ENCODE measurements around the gene NCR3LG1. TPM values are rescaled to one million over a fixed set of nuclear protein-coding genes. Genes with fewer than 3 reads are reported as not detected.

The NCR3LG1 gene
- total and polyA plus RNA-seq, 2 of the 8 experiments (the other 6 are each of a cell fraction or from before 2014, with no cell fraction given): 0.68 to 1.9 TPM

- no peak for TF ChIP-seq YY1 (IDR thresholded peaks at IDR 0.05; ENCODE audit: low read depth, low read length)
- no peak for TF ChIP-seq RAD21 (IDR thresholded peaks at IDR 0.05 in 1 of 2, conservative IDR thresholded peaks at IDR 0.05 in 1 of 2; ENCODE audit: low read depth in 2 of 2, low read length in 2 of 2)
- TF ChIP-seq KDM4A (IDR thresholded peaks at IDR 0.05; ENCODE audit: low read depth, low read length, severe bottlenecking): no peak
- no peak for TF ChIP-seq TAF1 (IDR thresholded peaks at IDR 0.05; ENCODE audit: low read depth, low read length)
- TF ChIP-seq TEAD4 (IDR thresholded peaks at IDR 0.05; ENCODE audit: low read depth, low read length): no peak
Measured at GRCh38 chr11:17403980-17404759, 52.6 kb downstream of the NCR3LG1 start (continued).

Measured in H1 (cell line).